ENCODE measurements around the gene SMAD6. TPM values are rescaled to one million over a fixed set of nuclear protein-coding genes. Genes with fewer than 3 reads are reported as not detected.

SMAD6 gene
- total RNA-seq, 1 experiment from 2014 or later = 2.0 TPM

GRCh38 chr15:66721020-66721419 is 19.0 kb downstream of the SMAD6 start:
- DNase-seq (ENCODE audit: low read depth) = no peak

DNA sequence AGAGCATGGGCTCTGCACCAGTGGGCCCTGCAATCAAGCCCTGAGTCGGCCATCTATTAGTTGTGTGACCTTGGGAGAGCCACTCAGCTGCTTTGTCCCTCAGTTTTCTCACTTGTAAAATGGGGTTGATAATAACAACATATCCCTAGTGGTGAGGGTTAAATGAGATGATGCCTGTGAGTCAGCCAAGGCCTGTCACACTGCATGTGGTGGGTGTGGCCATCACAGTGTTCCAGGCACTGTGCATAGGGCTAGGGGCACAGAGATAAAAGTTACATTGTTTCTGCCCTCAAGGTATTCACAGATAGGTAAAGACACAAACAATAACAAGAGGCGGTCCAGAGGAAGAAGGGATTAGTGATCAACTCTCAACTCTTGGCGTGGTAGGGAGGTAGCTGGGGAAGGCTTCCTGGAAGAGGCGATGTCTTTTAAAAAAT is 19.5 kb downstream of the SMAD6 start:
- DNase-seq (ENCODE audit: low read depth) = no peak

DNA sequence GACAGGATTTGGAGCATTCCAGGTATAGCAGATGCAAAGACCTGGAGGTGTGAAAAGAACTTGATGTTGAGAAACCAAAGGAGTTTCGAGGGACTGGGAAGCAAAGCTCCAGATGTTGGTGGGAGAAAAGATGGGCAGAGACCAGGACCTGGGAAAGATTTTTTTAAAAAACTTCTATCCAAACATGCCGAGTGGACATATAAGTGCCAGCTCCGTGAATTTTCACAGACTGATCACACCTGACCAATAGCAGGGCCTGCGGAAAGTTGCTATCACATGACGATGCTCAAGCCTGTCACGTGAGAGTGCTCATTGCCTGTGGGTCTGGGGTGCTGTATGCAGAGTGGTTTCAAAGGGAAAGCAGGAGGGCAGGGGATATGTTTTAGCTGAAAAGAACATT is 19.9 kb downstream of the SMAD6 start:
- DNase-seq (ENCODE audit: low read depth) = no peak

DNA sequence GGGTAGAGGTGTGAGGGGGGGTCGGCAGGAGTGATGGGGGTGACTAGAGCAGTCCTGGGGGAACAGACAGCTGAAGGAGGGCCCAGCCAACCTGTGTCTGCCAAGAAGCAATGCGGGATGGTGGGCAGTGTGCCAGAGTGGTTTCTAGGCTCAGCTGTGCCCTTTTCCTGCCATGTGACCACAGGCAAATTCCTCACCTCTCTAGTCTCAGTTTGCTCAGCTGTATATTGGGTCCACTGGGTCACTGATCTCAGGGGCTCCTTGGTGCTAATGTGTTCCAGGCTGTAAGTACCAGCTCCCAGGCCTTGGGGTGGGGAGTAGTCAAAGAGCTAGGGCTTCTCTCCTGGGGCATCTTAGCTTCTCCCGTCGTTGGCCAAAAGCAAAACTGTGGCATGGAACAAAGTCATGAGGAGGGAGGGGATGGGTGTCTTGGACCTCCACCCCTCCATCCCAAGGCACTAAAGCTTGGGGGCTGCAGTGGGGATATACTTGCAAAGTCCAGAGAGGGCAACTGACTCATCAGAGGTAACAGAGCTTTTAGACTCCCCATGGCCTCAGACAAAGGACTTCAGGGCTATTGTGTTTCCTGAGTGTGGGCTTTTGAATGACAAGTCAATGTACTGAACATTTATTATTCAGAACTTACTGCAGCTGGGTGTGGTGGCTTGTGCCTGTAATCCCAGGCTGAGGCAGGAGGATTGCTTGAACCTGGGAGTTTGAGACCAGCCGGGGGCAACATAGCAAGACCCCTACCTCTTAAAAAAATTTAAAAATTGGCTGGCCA is 20.9 kb downstream of the SMAD6 start:
- DNase-seq (ENCODE audit: low read depth) = no peak

GRCh38 chr15:66723826-66724731 is 22.0 kb downstream of the SMAD6 start:
- DNase-seq (ENCODE audit: low read depth) = peak; percentile 53

DNA sequence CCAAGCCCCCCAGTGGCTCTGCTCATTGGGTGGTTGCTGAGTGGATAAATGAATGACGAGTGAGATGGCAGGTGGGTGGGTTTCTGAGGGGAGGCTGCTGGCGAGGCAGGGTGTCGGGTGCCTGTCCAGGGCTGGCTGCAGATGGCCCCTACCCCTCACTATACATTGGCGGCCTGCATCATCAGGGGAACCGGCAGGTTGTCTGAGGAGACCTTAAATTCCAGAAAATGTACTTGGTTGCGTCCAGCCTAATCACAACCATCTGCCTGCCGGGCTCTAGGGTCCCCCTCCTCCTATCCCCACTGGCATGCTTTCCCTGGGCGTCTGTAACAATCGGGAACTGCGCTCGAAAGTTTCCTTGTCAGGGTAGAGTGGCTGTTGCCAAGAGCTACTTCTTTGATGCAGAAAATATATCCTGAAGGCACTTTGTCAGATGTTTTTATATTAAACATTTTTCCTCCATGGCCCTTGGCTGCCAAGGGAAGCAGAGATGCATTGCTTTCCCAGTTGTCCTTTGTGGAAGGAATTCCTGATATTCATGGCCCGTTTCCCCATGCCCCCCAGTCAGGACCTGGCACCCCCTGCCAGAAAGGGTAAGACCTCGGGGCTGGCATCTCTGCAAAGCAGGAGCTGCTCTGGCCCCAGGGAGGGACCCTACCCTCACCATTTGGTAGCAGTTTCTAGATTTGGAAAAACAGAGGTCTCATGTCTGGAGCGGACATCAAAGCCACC is 22.9 kb downstream of the SMAD6 start:
- DNase-seq (ENCODE audit: low read depth) = no peak

DNA sequence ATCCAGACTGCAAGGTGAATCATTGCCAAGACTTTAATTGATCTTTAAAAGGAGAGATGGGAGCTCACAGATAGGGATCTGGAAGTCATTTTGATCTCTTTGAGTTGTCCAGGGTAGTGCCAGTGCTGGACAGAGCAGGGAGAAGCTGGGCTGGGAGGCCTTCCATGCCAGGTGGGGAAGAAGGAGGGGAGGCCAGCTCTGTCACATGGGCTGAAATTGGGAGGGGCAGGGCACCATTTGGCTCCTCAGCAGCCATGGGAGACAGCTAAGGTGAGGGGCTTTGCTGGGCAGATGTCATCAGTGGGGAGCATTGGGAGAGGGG is 23.4 kb downstream of the SMAD6 start:
- no peak for DNase-seq (ENCODE audit: low read depth)

- no peak for DNase-seq (ENCODE audit: low read depth)
Measured at GRCh38 chr15:66726386-66726785, 24.4 kb downstream of the SMAD6 start.

DNA sequence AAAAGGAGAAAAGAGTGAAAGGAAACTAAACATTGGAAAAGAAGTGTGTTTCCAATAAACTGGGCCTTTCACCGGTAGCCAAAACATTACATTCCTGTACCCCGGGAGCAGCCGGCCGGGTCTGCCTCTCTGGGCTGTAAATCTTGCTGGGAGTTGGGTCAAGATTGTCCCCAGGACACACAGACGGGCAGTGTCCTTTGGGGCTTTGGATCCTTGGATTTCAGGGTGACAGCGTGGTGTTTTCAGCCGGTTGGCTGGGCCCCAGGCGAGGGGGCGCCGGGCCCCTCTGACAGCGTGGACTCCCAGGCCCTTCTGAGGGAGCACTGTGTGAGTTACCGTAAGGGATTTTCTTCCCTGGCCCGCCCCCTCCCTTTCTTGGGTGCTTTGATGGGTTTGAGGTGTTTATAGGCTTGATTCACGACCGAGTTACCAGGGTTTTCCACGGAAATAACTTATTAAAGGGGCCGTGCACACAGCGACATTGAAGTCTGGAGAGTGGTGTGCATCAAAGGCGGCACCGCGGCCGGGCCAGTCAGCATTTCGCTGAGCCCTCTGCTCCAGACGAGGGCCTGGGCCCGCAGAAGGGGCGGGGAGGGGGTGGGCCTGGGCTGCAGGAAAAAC is 27.4 kb downstream of the SMAD6 start:
- DNase-seq (ENCODE audit: low read depth) = no peak

DNA sequence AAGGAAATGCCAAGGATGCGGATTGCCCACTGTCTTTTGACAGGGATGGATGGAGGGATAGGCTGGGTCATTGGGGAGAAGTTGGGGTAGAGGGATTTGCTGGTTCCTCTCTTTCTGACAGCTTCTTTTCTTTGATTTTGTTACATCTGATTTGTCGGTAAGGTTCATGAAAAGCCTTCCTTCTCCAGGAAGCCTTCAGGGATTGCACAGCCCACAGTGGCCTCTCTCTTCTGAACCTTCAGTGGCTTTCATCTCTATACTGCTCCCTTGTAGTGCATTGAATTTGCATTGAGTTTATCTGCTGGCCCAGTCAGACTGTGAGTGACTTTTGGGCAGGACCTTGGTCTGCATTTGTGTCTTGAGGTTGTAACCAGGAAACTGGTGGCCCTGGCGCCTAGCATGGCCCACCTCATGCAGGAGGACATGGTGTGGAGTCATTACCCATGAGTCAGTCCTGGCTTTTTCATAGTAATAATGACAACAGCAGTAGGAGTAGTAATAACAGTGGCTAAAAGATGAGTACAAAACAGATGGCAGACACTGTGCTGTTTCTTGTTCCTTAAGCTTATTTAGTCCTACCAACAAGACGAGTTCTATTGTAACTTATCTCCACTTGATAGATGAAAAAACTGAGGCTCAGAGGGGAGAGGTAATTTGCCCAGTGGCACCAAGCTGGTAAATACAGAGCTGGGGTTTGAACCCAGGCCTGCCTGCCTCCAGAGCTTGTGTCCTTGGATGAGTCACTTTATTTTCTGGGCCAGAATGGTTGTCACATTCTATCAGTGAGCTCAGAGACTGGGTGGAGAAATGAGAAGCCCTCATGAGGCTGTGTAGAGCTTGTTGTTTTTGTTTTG is 28.4 kb downstream of the SMAD6 start:
- peak; percentile 52 for DNase-seq (ENCODE audit: low read depth)

DNA sequence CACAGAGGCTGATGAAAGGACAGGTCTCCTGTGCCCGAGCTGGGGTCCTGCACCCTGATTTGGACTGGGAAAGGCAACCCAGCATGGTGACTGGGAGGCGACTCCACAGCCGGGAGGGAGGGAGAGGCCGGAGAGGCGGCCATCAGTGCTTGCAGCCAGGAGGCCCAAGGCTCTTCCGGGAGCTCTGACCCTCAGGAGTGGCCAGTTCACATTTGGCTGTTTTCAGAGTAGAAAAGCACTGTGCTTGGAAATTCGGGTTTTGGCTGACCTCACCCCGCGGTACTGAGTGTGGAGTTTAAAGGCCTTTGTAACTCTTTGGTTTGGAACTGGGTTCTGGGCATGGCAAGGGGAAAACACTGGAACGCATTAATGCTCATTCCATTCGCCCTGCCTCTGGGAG is 31.9 kb downstream of the SMAD6 start:
- DNase-seq (ENCODE audit: low read depth) = no peak

- no peak for DNase-seq (ENCODE audit: low read depth)
Measured at GRCh38 chr15:66734961-66735908, 33.2 kb downstream of the SMAD6 start.

DNA sequence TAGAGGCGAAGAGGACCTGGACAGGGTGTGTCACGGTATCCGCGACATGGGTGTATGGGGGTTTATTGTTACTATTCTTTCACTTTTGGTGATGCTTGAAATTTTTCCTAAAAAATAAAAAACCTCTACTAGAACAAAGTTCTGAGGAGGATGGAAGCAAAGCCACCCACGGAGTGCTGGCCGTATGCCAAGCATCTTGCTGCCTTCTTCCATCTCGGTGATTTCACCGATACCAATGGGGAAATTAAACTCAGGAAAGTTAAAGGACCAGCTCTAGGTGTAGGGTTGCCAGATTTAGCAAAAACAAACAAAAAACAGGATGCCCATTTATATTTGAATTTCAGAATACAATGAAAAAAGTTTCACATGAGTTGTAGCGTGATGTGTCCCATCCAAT is 33.9 kb downstream of the SMAD6 start:
- DNase-seq (ENCODE audit: low read depth) = no peak

GRCh38 chr15:66737243-66738010 is 35.4 kb downstream of the SMAD6 start:
- DNase-seq (ENCODE audit: low read depth) = no peak

DNA sequence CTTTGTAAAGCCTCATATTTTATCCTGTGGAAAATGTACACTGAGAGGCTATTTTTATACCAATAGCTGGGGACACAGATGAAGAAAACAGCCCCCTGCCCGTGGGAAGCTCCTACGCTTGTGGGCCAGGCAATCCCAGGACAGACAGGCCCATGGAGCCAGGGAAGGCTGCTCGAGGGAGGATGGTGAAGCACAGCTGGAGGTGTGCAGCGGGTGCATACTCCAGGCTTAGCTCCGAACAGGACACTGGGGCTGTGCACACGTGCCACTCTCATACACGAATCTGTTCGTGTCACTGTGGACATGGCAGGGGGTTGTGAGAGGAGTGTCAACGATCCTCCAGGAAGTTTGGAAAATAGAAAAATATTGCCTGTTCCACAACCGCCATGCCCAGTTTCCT is 36.1 kb downstream of the SMAD6 start:
- no peak for DNase-seq (ENCODE audit: low read depth)

DNA sequence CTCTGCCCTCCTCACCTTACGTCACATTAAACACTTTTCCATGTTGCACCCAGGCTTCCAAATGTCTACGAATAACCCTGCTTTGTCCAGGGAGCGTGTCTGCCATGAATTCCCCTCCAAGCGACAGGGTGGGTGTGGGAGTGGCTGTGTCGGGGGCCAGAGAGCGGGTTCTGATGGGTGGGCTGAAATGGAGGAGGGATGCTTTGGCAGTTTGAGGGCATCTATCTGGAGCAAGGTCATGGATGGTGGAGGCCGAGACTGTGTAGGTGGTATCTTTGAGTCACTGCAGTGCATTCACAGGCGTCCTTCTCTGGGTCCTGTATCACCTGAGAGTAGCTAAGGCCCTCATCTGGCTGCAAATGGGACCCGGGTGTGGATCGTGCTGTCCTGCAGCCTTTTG is 36.6 kb downstream of the SMAD6 start:
- DNase-seq (ENCODE audit: low read depth) = no peak

GRCh38 chr15:66739287-66739686 is 37.3 kb downstream of the SMAD6 start:
- DNase-seq (ENCODE audit: low read depth) = no peak

- peak; percentile 60 for DNase-seq (ENCODE audit: low read depth)
Measured at GRCh38 chr15:66740802-66741201, 38.8 kb downstream of the SMAD6 start.

GRCh38 chr15:66741646-66742045 is 39.6 kb downstream of the SMAD6 start:
- DNase-seq (ENCODE audit: low read depth) = no peak
